ENCODE data around the gene ADGRG4.
"Not testable (repeated sequence)": the region's sequence is repeated elsewhere in the genome, so short reads cannot be mapped to it uniquely, and the experiment has no call there.

The ADGRG4 gene, protein sequence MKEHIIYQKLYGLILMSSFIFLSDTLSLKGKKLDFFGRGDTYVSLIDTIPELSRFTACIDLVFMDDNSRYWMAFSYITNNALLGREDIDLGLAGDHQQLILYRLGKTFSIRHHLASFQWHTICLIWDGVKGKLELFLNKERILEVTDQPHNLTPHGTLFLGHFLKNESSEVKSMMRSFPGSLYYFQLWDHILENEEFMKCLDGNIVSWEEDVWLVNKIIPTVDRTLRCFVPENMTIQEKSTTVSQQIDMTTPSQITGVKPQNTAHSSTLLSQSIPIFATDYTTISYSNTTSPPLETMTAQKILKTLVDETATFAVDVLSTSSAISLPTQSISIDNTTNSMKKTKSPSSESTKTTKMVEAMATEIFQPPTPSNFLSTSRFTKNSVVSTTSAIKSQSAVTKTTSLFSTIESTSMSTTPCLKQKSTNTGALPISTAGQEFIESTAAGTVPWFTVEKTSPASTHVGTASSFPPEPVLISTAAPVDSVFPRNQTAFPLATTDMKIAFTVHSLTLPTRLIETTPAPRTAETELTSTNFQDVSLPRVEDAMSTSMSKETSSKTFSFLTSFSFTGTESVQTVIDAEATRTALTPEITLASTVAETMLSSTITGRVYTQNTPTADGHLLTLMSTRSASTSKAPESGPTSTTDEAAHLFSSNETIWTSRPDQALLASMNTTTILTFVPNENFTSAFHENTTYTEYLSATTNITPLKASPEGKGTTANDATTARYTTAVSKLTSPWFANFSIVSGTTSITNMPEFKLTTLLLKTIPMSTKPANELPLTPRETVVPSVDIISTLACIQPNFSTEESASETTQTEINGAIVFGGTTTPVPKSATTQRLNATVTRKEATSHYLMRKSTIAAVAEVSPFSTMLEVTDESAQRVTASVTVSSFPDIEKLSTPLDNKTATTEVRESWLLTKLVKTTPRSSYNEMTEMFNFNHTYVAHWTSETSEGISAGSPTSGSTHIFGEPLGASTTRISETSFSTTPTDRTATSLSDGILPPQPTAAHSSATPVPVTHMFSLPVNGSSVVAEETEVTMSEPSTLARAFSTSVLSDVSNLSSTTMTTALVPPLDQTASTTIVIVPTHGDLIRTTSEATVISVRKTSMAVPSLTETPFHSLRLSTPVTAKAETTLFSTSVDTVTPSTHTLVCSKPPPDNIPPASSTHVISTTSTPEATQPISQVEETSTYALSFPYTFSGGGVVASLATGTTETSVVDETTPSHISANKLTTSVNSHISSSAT (N-terminal part only)

DNA sequence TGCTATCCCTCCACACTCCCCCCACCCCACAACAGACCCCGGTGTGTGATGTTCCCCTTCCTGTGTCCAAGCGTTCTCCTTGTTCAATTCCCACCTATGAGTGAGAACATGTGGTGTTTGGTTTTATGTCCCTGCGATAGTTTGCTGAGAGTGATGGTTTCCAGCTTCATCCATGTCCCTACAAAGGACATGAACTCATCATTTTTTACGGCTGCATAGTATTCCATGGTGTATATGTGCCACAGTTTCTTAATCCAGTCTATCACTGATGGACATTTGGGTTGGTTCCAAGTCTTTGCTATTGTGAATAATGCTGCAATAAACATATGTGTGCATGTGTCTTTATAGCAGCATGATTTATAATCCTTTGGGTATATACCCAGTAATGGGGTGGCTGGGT lies at the start of gene ADGRG4:
TSS of gene ADGRG4 (plus strand) at position 243 of the 400 bp plus-strand sequence. CDS start 7,815 bp downstream, outside the sequence.
- not testable (repeated sequence) for DNase-seq (ENCODE audit: low read depth)

DNA sequence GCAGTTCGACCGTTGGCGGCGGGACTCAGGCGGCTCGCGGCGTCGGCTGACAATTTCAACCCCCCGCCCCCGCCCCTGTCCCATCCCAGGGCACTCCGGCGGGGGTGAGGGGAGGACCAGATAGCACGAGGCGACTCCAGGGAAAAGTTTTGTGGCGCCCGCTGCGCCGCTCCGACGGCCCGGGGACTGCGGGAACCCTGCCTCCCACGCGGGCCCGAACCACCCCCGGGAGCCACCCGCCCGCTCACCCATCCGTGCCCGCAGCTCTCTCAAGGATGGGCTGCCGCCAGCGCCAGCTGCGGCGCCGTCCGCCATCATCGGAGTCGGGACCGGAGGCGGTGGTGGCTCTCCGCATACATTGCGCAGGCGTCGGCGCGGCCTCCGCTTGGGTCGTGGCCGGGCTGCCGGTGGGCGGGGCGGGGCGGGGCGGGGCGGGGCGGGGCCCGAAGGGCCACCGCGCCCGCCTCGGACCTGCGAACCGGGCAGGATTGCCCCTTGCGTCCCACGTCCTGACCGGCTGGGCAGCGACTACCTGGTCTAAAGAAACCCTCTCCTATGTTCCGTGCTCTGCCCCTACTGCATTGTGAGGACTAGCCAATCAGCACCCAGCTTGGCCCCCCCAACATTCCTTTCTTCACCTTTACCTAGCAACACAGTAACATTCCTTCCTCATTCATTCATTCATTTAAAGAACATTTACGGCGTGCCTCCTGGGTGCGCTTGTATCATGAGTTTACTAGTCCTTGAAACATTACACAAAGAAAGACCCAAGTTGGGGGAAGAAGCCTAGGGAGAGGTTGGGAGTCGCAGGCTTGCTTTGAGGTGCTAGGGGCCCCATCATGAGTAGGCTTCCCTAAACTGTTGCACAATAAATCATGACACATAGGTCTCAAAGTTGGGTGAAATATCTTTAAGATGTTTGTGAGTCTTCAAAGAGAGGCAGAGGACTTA lies 49.4 kb upstream of the ADGRG4 start, which contains the start of gene MAP7D3:
TSS of gene MAP7D3 (minus strand) at position 360 of the 951 bp plus-strand sequence. CDS start at position 318, 42 bp downstream.
- no peak for DNase-seq (ENCODE audit: low read depth)

DNA sequence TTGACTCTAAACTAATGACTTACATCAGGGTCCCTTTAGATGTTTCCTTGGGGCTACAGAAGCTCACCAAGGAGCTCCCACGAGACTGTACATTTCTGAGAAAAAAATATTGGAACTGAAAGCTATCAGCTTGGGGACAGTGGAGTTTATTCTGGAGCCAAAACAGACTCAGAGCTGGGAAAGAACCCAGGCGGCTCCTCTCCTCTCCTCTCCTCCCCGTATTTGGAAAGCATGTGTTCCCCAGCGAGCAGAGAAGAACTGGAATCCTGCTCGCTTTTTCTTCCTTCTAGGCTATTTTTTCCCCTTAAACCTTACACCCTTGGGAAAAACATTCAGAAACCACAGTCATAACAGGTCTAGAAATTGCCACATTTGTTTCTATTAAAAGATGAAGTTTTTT lies 45.2 kb upstream of the ADGRG4 start:
- no peak for DNase-seq (ENCODE audit: low read depth)

DNA sequence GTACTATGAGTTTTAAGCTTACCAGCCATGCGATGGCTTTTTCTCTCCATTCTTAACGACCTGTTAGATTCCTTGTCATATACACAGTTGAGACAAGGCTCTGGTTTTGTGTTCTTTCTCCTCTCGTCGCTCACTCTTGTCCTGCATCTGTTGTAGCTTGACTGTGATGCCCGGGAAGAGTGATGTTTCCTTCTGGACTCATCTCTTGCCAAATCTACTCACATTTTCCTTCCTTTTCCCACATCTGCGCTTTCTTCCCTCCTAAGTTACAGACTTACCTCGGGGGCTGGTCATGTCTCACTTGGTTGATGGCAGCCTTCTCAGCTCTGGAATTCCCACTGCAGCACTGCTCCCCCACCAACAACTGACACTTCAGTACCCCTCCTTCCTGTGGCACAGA lies 44.7 kb upstream of the ADGRG4 start:
- no peak for DNase-seq (ENCODE audit: low read depth)

DNA sequence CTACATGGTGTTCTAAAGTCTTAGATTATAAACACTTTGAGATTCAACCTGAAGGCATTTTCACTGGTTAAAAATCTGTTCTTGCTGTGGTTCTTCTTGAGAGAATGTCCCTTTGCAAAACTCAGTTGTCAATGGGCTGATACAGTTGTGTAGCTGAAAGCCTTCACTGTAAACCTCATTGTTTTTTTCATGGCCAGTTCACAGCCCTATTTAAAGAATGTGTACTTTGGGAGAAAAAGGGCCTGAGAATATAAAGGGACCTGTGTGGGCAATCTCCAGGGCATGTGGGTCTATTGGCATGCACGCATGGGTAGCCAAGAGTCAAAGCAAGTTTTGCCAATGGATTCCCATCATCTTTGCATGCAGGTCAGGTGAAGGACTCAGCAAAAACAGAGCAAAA lies 41.8 kb upstream of the ADGRG4 start:
- no peak for DNase-seq (ENCODE audit: low read depth)

DNA sequence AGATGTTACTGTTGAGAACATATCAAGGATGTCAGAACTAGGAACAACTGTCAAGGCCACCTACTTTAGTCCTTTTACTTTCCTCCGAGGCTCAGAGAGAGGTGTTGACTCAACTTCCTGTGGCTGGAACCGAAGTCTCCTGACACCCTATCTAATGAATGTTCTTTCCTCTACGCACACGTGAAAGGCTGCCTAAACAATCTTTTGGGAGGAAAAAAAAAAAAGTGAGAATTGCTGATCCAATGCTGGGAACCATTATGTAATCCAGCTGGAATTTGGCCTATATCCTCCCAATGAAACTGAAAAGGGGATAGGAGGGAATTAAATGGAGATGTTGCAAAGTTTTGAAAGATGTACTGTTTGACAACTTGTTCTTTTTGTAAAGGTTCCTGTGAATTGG lies 41.2 kb upstream of the ADGRG4 start:
- DNase-seq (ENCODE audit: low read depth), result no peak

DNA sequence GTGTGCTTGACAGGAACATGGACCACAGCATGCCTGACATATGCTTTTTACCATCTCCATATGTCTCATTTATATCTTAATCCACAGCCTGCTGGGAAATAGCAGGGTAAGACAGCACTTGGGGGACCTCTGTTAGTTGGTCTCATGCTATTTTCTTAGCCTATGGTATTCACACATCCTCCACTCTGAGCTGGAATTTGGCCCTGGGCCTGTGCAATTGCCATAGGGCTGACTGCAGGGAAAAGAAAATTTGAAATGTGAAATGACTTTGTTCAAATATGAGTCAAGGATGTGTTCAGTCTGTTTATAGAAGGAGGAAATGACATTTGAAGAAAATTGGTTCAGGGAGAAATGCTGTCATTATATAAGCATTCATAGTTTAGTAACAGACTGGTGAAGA lies 40.0 kb upstream of the ADGRG4 start:
- peak; percentile 53 for DNase-seq (ENCODE audit: low read depth)

DNA sequence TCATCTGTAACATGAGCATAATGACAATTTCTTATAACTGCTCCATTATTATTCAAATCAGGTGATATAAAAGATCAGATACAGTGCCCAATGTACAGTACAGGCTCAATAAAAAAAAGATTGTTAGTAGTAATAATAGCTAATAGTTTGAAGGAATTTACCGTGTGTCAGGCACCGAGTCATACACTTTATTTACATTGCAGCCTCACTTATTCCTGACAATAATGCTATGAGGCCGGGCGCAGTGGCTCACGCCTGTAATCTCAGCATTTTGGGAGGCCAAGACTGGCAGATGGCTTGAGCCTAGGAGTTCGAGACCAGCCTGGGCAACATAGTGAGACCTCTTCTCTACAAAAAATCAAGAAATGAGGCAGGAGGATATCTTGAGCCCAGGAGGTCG lies 39.4 kb upstream of the ADGRG4 start:
- DNase-seq (ENCODE audit: low read depth), result no peak

DNA sequence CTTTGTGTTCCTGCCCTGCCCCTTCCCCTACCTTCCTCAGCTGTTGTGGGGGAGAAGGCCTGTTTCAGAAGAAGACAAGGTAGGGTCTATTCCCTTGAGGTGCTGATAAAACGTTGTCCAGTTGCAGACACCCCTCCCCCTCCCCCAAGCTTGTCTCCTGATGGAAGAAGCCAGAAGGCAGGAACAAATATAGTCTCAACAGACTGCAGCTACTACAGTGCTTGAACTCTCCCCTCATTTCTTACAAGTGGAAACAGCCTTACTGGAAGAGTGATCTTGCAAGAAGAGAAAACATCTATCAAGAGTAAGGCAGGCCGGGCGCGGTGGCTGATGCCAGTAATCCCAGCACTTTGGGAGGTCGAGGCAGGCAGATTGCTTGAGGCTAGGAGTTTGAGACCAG lies 38.5 kb upstream of the ADGRG4 start:
- no peak for DNase-seq (ENCODE audit: low read depth)

DNA sequence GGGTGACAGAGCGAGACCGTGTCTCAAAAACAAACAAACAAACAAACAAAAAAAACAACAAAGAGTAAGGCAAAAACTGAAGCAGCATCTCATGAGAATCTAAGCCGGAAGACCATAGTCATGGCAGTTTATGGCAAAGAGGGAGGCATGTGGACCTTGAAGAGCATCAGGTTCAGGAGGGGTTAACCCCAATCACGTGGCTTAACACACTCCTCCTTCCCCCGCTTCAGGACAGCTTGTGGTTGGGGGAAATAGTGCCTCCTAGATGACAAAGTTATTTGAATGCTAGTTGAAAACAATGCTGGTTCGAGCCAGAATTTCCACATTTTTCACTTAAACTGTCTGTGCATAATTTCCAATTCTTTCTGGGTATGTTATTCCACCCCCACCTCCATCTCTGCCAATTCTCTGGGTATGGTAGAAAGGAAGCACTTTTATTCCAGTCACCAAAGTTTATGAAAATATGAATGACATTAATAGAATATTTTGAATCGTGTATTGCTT lies 37.9 kb upstream of the ADGRG4 start:
- DNase-seq (ENCODE audit: low read depth), result no peak

DNA sequence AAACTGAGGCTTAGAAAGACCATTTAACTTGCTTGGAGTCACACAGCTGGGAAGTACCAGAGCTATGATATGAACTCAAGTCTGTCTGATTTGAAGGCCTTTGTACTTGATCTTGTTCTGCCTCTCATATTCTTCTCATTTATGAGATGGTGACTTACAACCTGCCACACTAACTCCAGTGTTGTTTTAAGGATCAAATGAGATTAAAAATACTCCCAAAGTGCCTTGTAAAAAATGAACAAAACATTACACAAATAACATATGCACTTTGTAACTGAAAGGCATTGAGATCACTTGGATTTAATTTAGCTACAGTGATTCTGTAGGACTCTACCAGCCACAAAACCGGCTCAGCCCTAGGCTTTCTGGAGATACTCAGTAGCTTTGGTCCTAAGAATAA lies 33.9 kb upstream of the ADGRG4 start:
- DNase-seq (ENCODE audit: low read depth), result no peak

DNA sequence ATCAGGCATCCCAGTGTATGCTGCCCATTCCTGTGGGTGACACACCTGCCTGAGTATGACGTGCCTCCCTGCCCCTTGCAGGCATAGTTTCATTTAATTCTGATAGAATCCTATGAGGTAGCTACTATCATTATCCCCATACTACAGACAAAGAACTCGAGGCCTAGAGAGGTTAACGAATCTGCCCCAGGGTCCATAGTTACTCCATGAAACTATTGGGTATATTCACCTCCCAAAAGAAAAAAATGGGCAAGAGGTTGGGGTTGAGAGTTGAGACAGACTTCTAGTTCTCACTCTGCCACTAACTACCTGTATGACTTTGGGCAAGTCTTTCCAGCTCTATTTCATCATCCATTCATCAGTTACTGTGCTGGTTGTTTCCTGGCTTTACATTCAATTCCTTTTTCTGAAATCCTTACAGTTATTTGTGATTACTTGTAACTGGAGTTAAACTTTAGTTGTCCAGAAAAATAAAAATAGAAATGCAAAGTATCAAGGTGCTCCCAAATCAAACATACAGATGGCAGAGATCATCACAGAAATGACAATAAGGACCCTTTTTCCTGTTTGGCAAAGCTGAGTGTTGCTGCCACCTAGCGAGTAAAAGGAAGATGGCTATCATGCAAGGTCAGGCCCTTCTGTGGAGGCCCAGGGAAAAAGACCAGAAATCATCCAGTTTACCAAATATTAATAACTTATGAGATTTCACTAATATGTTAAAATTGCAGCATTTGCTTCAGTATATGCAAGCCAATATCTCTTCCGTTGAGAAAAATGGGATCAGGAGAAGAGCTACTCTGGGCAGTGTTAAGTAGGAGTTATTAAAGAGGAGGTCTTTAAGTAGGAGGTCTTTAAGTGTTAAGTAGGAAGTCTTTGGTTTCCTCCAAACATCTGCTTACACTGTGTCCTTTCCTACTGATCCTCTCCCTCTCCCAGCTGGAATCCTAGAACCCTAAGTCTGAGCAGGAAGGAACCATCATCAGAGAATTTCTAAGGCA lies 32.4 kb upstream of the ADGRG4 start:
- no peak for DNase-seq (ENCODE audit: low read depth)

DNA sequence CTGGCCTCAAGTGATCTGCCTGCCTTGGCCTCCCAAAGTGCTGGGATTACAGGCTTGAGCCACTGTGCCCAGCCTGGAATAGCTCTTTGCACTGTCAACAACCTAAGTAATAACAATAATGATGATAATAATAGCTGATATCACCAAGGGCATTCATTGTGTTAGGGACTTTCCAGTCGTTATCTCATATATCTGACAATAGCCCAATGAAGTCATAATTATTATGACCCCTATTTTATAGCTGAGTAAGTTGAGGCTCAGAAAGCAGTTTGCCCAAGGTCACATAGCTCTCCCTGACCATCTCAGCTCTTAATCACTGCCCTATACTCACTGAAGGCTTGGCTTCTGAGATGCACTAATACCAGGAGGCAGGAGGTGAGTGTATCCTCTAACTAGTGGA lies 30.8 kb upstream of the ADGRG4 start:
- no peak for DNase-seq (ENCODE audit: low read depth)

DNA sequence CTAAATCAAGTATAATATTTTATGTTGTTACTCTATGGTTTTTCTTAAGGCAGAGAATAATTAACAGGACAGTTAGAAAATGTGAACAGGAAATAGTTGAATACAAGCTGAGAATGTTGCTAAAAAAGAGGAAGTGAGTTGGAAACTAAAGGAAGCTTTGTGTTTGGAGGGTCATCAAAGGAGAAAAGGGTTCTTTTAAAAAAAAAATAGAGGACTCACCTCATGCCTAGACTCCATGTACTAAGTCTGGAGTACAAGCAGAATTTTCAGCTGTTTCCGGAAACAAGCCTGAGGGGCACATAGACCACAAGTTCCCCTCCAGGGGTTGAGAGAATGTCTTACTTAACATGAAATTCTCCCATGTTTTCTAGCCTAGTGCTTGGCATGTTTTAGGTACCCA lies 29.5 kb upstream of the ADGRG4 start:
- no peak for DNase-seq (ENCODE audit: low read depth)

DNA sequence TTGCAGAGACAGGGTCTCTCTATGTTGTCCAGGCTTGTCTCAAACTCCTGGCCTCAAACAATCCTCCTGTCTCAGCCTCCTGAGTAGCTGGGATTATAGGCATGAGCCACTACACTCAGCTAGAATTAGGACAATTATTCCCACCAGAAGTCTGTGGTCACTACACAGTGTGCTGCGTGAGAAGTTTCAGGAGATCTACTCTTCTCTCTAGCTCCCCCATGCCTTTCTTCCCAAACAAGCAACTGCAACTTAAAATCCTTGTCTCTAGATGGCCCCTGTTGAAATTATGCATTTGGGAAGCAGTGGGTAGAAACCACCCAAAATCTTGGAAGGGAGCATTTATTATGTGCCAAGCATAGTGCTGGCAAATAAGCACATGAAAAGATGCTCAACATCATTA lies 28.4 kb upstream of the ADGRG4 start:
- DNase-seq (ENCODE audit: low read depth), result no peak

DNA sequence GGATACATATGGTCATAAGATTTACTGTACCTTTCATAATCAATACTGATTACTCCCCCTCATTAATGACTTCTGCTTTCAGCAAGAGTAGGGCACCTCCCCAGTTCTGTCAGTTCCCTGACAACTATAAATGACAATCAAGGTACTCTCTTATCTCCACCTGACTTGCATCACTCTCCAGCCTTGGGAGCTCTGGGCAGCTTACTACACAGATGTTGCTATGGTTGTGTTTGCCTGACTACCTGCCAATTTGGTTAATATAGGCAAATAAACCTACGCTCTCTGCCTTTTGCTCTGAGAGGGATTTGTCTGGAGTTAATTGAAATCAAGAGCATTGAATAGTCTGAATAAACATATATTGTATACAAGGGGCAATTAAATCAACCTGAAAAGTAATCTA lies 26.8 kb upstream of the ADGRG4 start:
- DNase-seq (ENCODE audit: low read depth), result no peak

DNA sequence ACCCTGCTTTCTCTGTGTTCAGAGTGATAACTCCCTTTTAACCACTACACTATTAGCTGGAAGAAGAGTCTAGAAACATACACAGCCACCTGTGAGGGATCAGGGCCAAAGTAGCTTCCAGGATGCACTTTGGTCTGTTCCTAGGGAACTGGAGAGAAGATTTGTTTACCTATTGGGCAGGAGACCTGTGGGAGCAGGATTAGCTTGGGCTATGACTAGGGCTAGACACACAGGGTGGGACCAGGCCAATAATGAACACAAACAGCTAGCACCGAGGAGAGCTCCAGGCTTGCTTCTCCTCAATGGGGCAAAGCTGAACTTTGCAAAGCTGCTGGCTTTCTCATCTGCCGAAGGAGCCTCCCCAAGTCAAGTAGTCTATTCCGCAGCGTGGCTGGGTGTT lies 25.2 kb upstream of the ADGRG4 start:
- DNase-seq (ENCODE audit: low read depth), result no peak

DNA sequence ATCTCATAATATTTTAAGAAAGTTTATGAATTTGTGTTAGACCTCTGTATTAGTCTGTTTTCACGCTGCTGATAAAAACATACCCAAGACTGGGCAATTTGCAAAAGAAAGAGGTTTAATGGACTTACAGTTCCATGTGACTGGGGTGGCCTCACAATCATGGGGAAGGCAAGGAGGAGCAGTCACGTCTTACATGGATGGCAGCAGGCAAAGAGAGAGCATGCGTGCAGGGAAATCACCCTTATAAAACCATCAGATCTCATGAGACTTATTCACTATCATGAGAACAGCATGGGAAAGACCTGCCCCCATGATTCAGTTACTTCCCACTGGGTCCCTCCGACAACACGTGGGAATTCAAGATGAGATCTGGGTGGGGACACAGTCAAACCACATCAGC lies 14.4 kb upstream of the ADGRG4 start:
- DNase-seq (ENCODE audit: low read depth), result not testable (repeated sequence)

DNA sequence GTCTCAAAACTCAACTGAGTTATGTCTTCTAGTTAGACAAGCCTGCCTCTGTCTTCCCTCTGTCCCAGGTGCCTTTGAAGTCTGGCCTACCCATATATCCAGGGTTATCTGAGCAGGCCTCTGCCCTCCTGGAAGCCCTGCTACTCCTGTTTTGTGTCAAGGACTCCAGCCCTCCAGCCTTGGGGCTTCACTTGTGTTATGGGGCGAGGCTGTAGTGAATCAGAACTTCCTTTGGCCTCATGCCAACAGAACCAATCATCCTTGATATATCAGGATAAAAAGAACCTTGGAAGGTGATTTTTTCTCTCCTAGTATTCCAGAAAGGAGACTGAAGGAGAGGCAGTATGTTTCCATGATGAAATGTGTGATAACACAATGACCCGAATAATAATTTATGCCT lies 8.9 kb upstream of the ADGRG4 start:
- no peak for DNase-seq (ENCODE audit: low read depth)

DNA sequence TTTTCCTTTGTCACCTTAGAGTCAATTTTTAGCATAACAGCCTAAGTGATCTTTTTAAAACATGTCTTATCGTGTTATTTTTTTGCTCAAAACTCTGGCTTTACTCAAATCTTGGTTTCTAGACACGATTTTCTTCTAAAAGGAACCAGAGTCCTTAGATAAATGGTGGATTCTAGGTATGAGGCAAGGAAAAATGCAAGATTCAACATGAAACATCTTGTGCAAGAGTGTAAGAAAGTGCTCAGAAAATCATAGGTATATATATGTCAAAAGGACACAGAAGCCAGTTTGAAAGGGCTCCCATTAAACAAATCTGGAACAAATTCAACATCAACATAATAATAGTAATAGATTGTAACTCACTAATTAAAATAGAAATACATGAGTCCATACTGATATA lies 8.1 kb upstream of the ADGRG4 start:
- DNase-seq (ENCODE audit: low read depth), result no peak

Measured in non-pigmented ciliary epithelial cell (primary cell).